SK-N-SH (cell line): Measurements from ENCODE around the gene INPP5K.

Experiments
- CTCF ChIP-seq: fragments of 200-600 bp; sonication (generic); IDR thresholded peaks from 2 replicates; pipeline ENCODE4 v1.6.1; 2017; ENCODE audit warnings: antibody characterized with exemption, mild to moderate bottlenecking, moderate library complexity
- MEF2A ChIP-seq: IDR thresholded peaks from 2 replicates; pipeline ENCODE4 v1.4.0; 2012; ENCODE audit warnings: low read depth, borderline replicate concordance
- NRF1 ChIP-seq: IDR thresholded peaks from 2 replicates; pipeline ENCODE4 v1.6.1; 2012; ENCODE audit warnings: low read depth, mild to moderate bottlenecking, low read length
- RFX5 ChIP-seq: IDR thresholded peaks from 2 replicates; pipeline ENCODE4 v1.6.1; 2012; ENCODE audit warnings: mild to moderate bottlenecking, improper control_type of control experiment, low read length
- YY1 ChIP-seq: IDR thresholded peaks from 2 replicates; pipeline ENCODE4 v1.4.0; 2012; ENCODE audit warnings: low read depth, mild to moderate bottlenecking

GRCh38 chr17:1504866-1505265 lies 11.5 kb downstream of the INPP5K start:
- TF ChIP-seq NRF1 (no peak), CTCF (no peak), RFX5 (no peak), YY1 (no peak), MEF2A (no peak)
